ENCODE results near the gene ATP1A1. TPM values are rescaled to one million over a fixed set of nuclear protein-coding genes. Genes with fewer than 3 reads are reported as not detected.

ATP1A1 gene
- total RNA-seq, 1 experiment from 2014 or later, result 239 TPM

DNA sequence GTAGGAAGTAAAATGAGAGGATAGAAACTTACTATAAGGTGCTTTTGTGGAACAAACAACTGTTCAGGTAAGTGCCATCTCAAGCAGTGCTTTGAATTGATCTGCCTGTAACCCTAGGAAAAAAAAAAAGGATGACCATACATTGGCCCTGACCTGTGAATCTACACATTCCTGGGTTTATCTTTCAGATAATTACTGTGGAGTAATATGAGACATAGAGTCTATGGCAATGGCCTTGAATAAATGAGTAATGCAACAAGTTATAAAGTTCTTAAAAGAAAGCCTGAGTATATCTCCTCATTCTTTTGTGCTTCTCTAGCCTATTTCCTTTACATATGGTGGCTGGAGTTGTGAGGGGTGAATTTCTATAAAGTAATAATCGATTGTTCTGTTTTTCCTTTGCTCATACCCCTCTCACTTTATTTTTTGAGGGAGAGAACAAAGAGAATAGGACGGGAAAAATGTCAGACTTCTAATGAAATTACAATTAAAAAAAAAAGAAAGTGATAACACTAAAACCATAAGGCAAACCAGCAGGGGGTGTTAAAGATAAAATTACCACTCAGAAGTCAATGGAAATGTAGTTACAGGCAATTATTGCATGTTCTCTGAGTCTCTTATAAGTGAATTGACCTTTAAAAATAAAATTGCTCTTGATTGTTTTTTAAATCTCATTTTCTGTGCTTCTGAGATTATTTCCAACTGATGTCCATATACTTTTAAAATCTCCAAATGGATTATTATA, 12.4 kb upstream of the ATP1A1 start:
- no peaks in the 10 kb centered on the region for H3K79me2 ChIP-seq (ENCODE audit: insufficient read depth, low read length)
- no peak overlapping the region for H3K9ac ChIP-seq (ENCODE audit: extremely low read depth, insufficient read length, low read length)
- DNase-seq, result no peak
- TF ChIP-seq, protein P1, sequence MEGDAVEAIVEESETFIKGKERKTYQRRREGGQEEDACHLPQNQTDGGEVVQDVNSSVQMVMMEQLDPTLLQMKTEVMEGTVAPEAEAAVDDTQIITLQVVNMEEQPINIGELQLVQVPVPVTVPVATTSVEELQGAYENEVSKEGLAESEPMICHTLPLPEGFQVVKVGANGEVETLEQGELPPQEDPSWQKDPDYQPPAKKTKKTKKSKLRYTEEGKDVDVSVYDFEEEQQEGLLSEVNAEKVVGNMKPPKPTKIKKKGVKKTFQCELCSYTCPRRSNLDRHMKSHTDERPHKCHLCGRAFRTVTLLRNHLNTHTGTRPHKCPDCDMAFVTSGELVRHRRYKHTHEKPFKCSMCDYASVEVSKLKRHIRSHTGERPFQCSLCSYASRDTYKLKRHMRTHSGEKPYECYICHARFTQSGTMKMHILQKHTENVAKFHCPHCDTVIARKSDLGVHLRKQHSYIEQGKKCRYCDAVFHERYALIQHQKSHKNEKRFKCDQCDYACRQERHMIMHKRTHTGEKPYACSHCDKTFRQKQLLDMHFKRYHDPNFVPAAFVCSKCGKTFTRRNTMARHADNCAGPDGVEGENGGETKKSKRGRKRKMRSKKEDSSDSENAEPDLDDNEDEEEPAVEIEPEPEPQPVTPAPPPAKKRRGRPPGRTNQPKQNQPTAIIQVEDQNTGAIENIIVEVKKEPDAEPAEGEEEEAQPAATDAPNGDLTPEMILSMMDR (conservative IDR thresholded peaks at IDR 0.05), result no peak
- Mint-ChIP-seq H3K4me3 (no peak overlapping the region), H3K27ac (no peak overlapping the region), H3K36me3 (ENCODE audit: insufficient read depth in 1 of 3, low read depth in 3 of 3) (no peaks in the 10 kb centered on the region), H3K4me1 (peaks cover 11 to 12% of the 10 kb centered on the region in 2 experiments), H3K9me3 (no peaks in the 10 kb centered on the region), H3K27me3 (ENCODE audit: low read depth) (peaks cover 5% of the 10 kb centered on the region)
- no peak overlapping the region for H2BK20ac ChIP-seq (ENCODE audit: low read depth, low read length, poor library complexity, severe bottlenecking)
- no peaks in the 10 kb centered on the region for H3K9me3 ChIP-seq (ENCODE audit: control insufficient read depth, low read depth, low read length)
- H2BK12ac ChIP-seq (ENCODE audit: insufficient read length, low read depth, low read length), result no peak overlapping the region
- H3K18ac ChIP-seq (ENCODE audit: insufficient read length, low read depth, low read length), result no peak overlapping the region
- H4K8ac ChIP-seq (replicated peaks; ENCODE audit: insufficient read length, low read depth, low read length), result no peak overlapping the region
- WGBS (ENCODE audit: extremely low coverage, insufficient read length, low lambda C conversion rate), result no CpG with 5 or more reads among the region's 2 CpGs
- H4K20me1 ChIP-seq (ENCODE audit: control insufficient read depth, insufficient read depth, insufficient read length), result no peaks in the 10 kb centered on the region
- H3K4ac ChIP-seq (ENCODE audit: low read depth, low read length), result no peak overlapping the region
- no peak overlapping the region for H2BK5ac ChIP-seq (ENCODE audit: insufficient read length, low read length)
- H2BK15ac ChIP-seq (ENCODE audit: low read depth, low read length), result no peak overlapping the region
- H2AFZ ChIP-seq (ENCODE audit: low read length), result no peak overlapping the region
- H4K91ac ChIP-seq (ENCODE audit: insufficient read length, low read depth, low read length), result no peak overlapping the region
- no peak overlapping the region for H3K23ac ChIP-seq (ENCODE audit: insufficient read length, low read depth, low read length)
- no peak overlapping the region for H3K27ac ChIP-seq (ENCODE audit: insufficient read length, low read depth, low read length)
- H3T11ph ChIP-seq (ENCODE audit: low read length), result no peak overlapping the region
- no peaks in the 10 kb centered on the region for H3K27me3 ChIP-seq (ENCODE audit: insufficient read depth, low read length)
- no peak overlapping the region for H2AK5ac ChIP-seq (ENCODE audit: insufficient read length, low read length)
- H3K79me1 ChIP-seq (ENCODE audit: insufficient read depth, low read depth, low read length, poor library complexity, severe bottlenecking), result no peaks in the 10 kb centered on the region
- no peaks in the 10 kb centered on the region for H3K4me1 ChIP-seq (ENCODE audit: insufficient read depth, low read length)
- no peak overlapping the region for H3K14ac ChIP-seq (ENCODE audit: insufficient read depth, low read length)
- H4K5ac ChIP-seq (ENCODE audit: insufficient read length, low read depth, low read length), result no peak overlapping the region
- no peaks in the 10 kb centered on the region for H3K23me2 ChIP-seq (ENCODE audit: insufficient read length, low read depth, low read length, poor library complexity, severe bottlenecking)
- no peak overlapping the region for H2BK120ac ChIP-seq (ENCODE audit: low read depth, low read length, poor library complexity, severe bottlenecking)
- no peak overlapping the region for H3K4me2 ChIP-seq (ENCODE audit: insufficient read depth, insufficient read length, low read length)
- H3K56ac ChIP-seq (ENCODE audit: insufficient read length, low read depth, low read length), result no peak overlapping the region

All from H9 (cell line).